OCI-LY7 (cell line): ENCODE data around the gene R3HDM4.

Experiments used
- EZH2phosphoT487 ChIP-seq: fragments of 200-600 bp; sonication (generic); IDR thresholded peaks from 2 replicates; pipeline ENCODE4 v1.6.1; 2018; ENCODE audit warnings: low read depth, borderline replicate concordance, mild to moderate bottlenecking, mixed run types, antibody characterized with exemption, low read length, moderate library complexity, mixed read lengths
- TF ChIP-seq, protein P1 (sequence below): fragments of 200-600 bp; sonication (generic); conservative IDR thresholded peaks from 2 replicates; pipeline ENCODE4 v1.5.1; 2014; ENCODE audit warnings: mild to moderate bottlenecking, antibody characterized with exemption, low read length, moderate library complexity, mixed read lengths

DNA sequence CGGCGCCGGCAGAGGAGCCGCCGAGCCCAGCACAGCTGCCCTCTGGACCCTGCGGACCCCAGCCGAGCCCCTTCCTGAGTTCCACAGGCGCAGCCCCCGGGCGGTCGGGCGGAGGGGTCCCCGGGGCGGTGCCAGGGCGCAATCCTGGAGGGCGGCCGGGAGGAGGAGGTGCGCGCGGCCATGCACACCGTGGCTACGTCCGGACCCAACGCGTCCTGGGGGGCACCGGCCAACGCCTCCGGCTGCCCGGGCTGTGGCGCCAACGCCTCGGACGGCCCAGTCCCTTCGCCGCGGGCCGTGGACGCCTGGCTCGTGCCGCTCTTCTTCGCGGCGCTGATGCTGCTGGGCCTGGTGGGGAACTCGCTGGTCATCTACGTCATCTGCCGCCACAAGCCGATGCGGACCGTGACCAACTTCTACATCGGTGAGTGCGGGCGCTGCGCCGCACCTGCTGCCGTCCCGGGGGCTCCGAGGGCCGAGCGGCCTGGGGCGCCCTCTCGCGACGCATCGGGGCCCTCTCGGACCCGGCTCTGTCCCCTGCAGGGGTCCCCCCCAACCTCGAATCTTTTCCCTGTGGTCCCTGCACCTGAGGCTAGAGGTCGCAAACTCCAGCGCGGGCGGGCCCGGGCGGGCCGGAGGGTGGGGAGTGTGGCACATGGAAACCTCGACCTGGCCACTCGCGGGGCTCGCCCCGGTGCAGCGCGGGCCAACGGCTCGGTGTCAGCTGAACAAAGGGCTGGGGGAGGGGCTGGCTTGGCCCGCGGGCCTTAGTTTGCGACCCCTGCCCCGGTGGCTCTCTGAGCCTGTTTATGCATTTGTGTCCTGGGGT is 4.5 kb upstream of the R3HDM4 start, which contains the start of gene KISS1R:
- TF ChIP-seq, protein P1, sequence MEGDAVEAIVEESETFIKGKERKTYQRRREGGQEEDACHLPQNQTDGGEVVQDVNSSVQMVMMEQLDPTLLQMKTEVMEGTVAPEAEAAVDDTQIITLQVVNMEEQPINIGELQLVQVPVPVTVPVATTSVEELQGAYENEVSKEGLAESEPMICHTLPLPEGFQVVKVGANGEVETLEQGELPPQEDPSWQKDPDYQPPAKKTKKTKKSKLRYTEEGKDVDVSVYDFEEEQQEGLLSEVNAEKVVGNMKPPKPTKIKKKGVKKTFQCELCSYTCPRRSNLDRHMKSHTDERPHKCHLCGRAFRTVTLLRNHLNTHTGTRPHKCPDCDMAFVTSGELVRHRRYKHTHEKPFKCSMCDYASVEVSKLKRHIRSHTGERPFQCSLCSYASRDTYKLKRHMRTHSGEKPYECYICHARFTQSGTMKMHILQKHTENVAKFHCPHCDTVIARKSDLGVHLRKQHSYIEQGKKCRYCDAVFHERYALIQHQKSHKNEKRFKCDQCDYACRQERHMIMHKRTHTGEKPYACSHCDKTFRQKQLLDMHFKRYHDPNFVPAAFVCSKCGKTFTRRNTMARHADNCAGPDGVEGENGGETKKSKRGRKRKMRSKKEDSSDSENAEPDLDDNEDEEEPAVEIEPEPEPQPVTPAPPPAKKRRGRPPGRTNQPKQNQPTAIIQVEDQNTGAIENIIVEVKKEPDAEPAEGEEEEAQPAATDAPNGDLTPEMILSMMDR = peak; percentile 87
- no peak for TF ChIP-seq EZH2phosphoT487
